ENCODE results near the gene PANK1. TPM values are rescaled to one million over a fixed set of nuclear protein-coding genes. Genes with fewer than 3 reads are reported as not detected.

The PANK1 gene
- total and polyA plus RNA-seq, 8 donors, result 9.4 to 21.1 (median 17.5) TPM

DNA sequence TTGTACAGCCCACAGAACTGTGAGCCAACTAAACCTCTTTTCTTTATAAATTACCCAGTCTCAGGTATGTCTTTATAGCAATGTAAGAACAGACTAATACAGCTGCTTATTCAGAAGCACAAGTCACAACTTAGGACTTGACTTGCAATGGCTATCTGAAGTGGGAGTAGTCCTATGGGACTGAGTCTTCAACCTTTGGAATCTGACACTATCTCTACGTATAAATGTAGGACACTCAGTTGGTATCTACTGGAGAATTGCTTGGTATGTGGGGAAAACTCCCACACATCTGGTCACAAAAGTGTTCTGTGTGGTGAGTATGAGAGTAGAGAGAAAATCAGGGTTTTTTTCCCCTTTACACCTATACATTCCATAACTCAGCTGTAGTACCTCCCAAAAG lies 12.3 kb upstream of the PANK1 start:
- intact Hi-C loops (cut with DNase I), result no loop called here
- no peaks in the 10 kb centered on the region for H3K27me3 ChIP-seq
- DNase-seq (no peak), ATAC-seq (no peak)
- TF ChIP-seq, protein P1, sequence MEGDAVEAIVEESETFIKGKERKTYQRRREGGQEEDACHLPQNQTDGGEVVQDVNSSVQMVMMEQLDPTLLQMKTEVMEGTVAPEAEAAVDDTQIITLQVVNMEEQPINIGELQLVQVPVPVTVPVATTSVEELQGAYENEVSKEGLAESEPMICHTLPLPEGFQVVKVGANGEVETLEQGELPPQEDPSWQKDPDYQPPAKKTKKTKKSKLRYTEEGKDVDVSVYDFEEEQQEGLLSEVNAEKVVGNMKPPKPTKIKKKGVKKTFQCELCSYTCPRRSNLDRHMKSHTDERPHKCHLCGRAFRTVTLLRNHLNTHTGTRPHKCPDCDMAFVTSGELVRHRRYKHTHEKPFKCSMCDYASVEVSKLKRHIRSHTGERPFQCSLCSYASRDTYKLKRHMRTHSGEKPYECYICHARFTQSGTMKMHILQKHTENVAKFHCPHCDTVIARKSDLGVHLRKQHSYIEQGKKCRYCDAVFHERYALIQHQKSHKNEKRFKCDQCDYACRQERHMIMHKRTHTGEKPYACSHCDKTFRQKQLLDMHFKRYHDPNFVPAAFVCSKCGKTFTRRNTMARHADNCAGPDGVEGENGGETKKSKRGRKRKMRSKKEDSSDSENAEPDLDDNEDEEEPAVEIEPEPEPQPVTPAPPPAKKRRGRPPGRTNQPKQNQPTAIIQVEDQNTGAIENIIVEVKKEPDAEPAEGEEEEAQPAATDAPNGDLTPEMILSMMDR (IDR thresholded peaks at IDR 0.05), result no peak
- no peaks in the 10 kb centered on the region for H3K4me1 ChIP-seq
- H3K9me3 ChIP-seq, result no peaks in the 10 kb centered on the region
- no peak overlapping the region for H3K4me3 ChIP-seq
- H3K27ac ChIP-seq, result no peak overlapping the region
- H3K36me3 ChIP-seq, result no peaks in the 10 kb centered on the region

GRCh38 chr10:89655722-89656121 lies 10.7 kb upstream of the PANK1 start:
- H3K27ac ChIP-seq, result no peak overlapping the region
- intact Hi-C loops (cut with DNase I), result no loop called here
- ATAC-seq (no peak), DNase-seq (no peak)
- no peaks in the 10 kb centered on the region for H3K36me3 ChIP-seq
- H3K4me3 ChIP-seq, result no peak overlapping the region
- H3K9me3 ChIP-seq, result no peaks in the 10 kb centered on the region
- no peaks in the 10 kb centered on the region for H3K27me3 ChIP-seq
- H3K4me1 ChIP-seq, result no peaks in the 10 kb centered on the region
- TF ChIP-seq, protein P1 (IDR thresholded peaks at IDR 0.05), result no peak

DNA sequence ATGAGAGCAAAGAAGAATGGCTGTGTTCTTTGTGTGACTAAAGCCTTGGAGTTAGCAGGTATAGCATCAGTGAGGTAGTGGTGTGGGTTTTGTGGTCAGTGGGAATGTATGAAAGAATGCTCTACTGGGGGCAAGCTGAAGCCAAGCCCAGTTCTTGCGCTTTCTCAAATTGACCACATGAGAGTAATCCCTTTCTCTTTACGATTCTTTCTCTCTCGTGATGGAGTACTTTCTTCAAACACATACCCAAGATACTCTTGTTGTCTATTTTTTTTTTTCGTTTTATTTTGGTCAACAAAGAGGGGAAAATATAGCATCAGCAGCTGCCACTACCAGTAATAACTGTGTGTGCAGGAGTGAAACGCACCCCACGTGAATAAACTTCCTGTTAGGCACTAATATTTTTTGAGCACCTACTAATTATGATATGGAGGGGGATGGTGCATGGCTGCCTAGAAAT lies 8.4 kb upstream of the PANK1 start:
- Histone ChIP-seq H3K9me3 (no peaks in the 10 kb centered on the region), H3K36me3 (no peaks in the 10 kb centered on the region), H3K27ac (no peak overlapping the region), H3K27me3 (no peaks in the 10 kb centered on the region), H3K4me3 (no peak overlapping the region), H3K4me1 (no peaks in the 10 kb centered on the region)
- ATAC-seq (no peak), DNase-seq (no peak)
- TF ChIP-seq, protein P1 (IDR thresholded peaks at IDR 0.05), result no peak
- intact Hi-C loops (cut with DNase I), result no loop called here

- no peaks in the 10 kb centered on the region for H3K36me3 ChIP-seq
- no peak for DNase-seq
- no peak overlapping the region for H3K4me3 ChIP-seq
- ATAC-seq, result no peak
- TF ChIP-seq, protein P1 (IDR thresholded peaks at IDR 0.05), result no peak
- intact Hi-C loops (cut with DNase I), result no loop called here
- H3K4me1 ChIP-seq, result no peaks in the 10 kb centered on the region
- H3K9me3 ChIP-seq, result no peaks in the 10 kb centered on the region
- no peak overlapping the region for H3K27ac ChIP-seq
- H3K27me3 ChIP-seq, result no peaks in the 10 kb centered on the region
Measured at GRCh38 chr10:89652806-89653370, 7.8 kb upstream of the PANK1 start.

- Histone ChIP-seq H3K27ac (no peak overlapping the region), H3K4me3 (no peak overlapping the region), H3K27me3 (no peaks in the 10 kb centered on the region), H3K36me3 (no peaks in the 10 kb centered on the region), H3K4me1 (no peaks in the 10 kb centered on the region), H3K9me3 (no peaks in the 10 kb centered on the region)
- intact Hi-C loops (cut with DNase I), result no loop called here
- DNase-seq (no peak), ATAC-seq (no peak)
- TF ChIP-seq, protein P1 (IDR thresholded peaks at IDR 0.05), result no peak
Measured at GRCh38 chr10:89651916-89652573, 7.0 kb upstream of the PANK1 start.
